Measurements from ENCODE around the gene ZNF726.

ZNF726 gene

DNA sequence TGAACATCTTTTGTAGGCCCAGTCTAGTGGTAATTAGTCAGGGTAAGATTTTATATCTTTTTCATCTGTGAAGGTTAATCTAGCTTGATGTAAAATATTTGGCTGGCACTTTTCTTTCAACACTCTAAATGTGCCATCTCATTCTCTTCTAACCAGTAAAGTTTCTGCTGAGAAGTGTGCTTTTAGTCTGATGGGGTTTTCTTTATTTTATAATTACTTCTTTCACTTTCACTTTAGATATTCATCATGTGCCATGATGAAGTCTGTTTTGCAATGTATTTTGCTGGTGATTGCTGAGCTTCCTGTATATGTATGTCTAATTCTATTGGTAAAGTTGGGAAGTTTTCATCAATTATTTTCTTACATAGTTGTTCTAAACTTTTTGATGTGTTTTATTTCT, 31.9 kb downstream of the ZNF726 start:
- no peak for TF ChIP-seq EZH2phosphoT487 (IDR thresholded peaks at IDR 0.05; ENCODE audit: borderline replicate concordance, low read length)
- TF ChIP-seq, protein P1, sequence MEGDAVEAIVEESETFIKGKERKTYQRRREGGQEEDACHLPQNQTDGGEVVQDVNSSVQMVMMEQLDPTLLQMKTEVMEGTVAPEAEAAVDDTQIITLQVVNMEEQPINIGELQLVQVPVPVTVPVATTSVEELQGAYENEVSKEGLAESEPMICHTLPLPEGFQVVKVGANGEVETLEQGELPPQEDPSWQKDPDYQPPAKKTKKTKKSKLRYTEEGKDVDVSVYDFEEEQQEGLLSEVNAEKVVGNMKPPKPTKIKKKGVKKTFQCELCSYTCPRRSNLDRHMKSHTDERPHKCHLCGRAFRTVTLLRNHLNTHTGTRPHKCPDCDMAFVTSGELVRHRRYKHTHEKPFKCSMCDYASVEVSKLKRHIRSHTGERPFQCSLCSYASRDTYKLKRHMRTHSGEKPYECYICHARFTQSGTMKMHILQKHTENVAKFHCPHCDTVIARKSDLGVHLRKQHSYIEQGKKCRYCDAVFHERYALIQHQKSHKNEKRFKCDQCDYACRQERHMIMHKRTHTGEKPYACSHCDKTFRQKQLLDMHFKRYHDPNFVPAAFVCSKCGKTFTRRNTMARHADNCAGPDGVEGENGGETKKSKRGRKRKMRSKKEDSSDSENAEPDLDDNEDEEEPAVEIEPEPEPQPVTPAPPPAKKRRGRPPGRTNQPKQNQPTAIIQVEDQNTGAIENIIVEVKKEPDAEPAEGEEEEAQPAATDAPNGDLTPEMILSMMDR (IDR thresholded peaks at IDR 0.05; ENCODE audit: low read depth, low read length, poor library complexity, severe bottlenecking), result no peak
- Histone ChIP-seq H3K27ac (ENCODE audit: low read depth, low read length) (no peak overlapping the region), H3K4me2 (ENCODE audit: low read length) (no peak overlapping the region), H3K9me3 (ENCODE audit: control insufficient read depth, insufficient read depth, low read length) (no peaks in the 10 kb centered on the region), H3K36me3 (ENCODE audit: control insufficient read depth, low read length) (peaks cover 18% of the 10 kb centered on the region), H4K20me1 (ENCODE audit: control insufficient read depth, insufficient read depth, low read depth, low read length) (no peaks in the 10 kb centered on the region), H3K4me1 (ENCODE audit: control insufficient read depth, low read length) (no peaks in the 10 kb centered on the region), H3K27me3 (ENCODE audit: control insufficient read depth, low read length) (no peaks in the 10 kb centered on the region), H3K9me2 (replicated peaks; ENCODE audit: control insufficient read depth, low read length) (no peaks in the 10 kb centered on the region), H3K79me2 (ENCODE audit: control insufficient read depth, low read length) (no peaks in the 10 kb centered on the region), H3K4me3 (ENCODE audit: low read length) (no peak overlapping the region), H3F3A (ENCODE audit: control insufficient read depth, insufficient read depth) (no peaks in the 10 kb centered on the region)

DNA sequence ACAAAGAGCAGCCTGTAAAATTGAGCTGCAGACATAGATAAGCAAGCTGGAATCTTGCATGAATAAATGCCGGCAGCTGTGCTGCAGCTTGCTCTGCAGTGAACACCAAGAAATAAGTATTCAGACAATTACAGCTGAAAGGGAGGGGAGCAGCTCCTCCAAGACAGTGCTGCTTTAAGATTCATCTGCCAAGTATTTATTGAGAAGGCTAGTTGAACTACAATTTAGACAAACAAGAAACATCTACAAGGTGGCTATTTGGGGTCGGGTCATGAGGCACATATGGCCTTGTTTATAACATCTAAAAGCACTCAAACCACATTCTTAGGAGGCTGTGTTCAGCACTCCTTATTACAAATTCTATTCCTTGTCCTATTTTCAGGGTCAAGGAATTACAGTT, 34.9 kb downstream of the ZNF726 start:
- no peaks in the 10 kb centered on the region for H3K79me2 ChIP-seq (ENCODE audit: control insufficient read depth, low read length)
- H3K27ac ChIP-seq (ENCODE audit: low read depth, low read length), result no peak overlapping the region
- H3K4me2 ChIP-seq (ENCODE audit: low read length), result no peak overlapping the region
- no peaks in the 10 kb centered on the region for H3K4me1 ChIP-seq (ENCODE audit: control insufficient read depth, low read length)
- H3K36me3 ChIP-seq (ENCODE audit: control insufficient read depth, low read length), result peaks cover 11% of the 10 kb centered on the region
- H3K9me2 ChIP-seq (replicated peaks; ENCODE audit: control insufficient read depth, low read length), result no peaks in the 10 kb centered on the region
- TF ChIP-seq EZH2phosphoT487 (IDR thresholded peaks at IDR 0.05; ENCODE audit: borderline replicate concordance, low read length), result no peak
- TF ChIP-seq, protein P1 (IDR thresholded peaks at IDR 0.05; ENCODE audit: low read depth, low read length, poor library complexity, severe bottlenecking), result no peak
- no peaks in the 10 kb centered on the region for H3K27me3 ChIP-seq (ENCODE audit: control insufficient read depth, low read length)
- H3K9me3 ChIP-seq (ENCODE audit: control insufficient read depth, insufficient read depth, low read length), result no peaks in the 10 kb centered on the region
- H3F3A ChIP-seq (ENCODE audit: control insufficient read depth, insufficient read depth), result no peaks in the 10 kb centered on the region
- H3K4me3 ChIP-seq (ENCODE audit: low read length), result no peak overlapping the region
- H4K20me1 ChIP-seq (ENCODE audit: control insufficient read depth, insufficient read depth, low read depth, low read length), result no peaks in the 10 kb centered on the region

DNA sequence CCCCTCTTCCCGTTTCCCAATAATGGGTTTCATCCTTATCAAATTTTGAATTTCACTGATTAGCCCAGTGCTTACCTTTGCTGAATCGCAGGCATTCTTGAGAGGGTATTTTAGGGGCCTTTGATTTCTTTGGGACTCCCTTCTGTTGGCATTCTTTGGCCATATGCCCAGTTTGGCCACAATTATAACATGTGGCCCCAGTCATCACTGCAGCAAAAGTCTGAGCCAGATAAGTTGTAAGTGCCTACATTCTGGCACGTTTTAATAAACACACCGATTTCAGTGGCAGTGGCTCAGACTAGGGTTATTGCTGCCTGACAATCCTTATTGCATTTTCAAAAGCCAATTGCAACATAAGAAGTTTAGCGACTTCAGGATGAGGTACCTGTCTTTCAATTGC, 41.4 kb downstream of the ZNF726 start:
- Histone ChIP-seq H3K9me3 (ENCODE audit: control insufficient read depth, insufficient read depth, low read length) (peaks cover 4% of the 10 kb centered on the region; the same call in 1 of the 2 replicates), H4K20me1 (ENCODE audit: control insufficient read depth, insufficient read depth, low read depth, low read length) (no peaks in the 10 kb centered on the region), H3K36me3 (ENCODE audit: control insufficient read depth, low read length) (no peaks in the 10 kb centered on the region), H3K79me2 (ENCODE audit: control insufficient read depth, low read length) (no peaks in the 10 kb centered on the region), H3K9me2 (replicated peaks; ENCODE audit: control insufficient read depth, low read length) (no peaks in the 10 kb centered on the region), H3K27ac (ENCODE audit: low read depth, low read length) (no peak overlapping the region), H3F3A (ENCODE audit: control insufficient read depth, insufficient read depth) (no peaks in the 10 kb centered on the region), H3K4me1 (ENCODE audit: control insufficient read depth, low read length) (no peaks in the 10 kb centered on the region), H3K4me3 (ENCODE audit: low read length) (no peak overlapping the region), H3K4me2 (ENCODE audit: low read length) (no peak overlapping the region), H3K27me3 (ENCODE audit: control insufficient read depth, low read length) (no peaks in the 10 kb centered on the region)
- TF ChIP-seq, protein P1 (IDR thresholded peaks at IDR 0.05; ENCODE audit: low read depth, low read length, poor library complexity, severe bottlenecking), result no peak
- no peak for TF ChIP-seq EZH2phosphoT487 (IDR thresholded peaks at IDR 0.05; ENCODE audit: borderline replicate concordance, low read length)

Data from DOHH2 (cell line).